SU-DHL-6 (cell line): ENCODE data around the gene ZNHIT3.

Source experiments
- EZH2phosphoT487 ChIP-seq: fragments of 200-600 bp; sonication (generic), shearing (Covaris generic); conservative IDR thresholded peaks from 2 replicates; pipeline ENCODE4 v1.6.1; 2018; ENCODE audit warnings: mild to moderate bottlenecking, antibody characterized with exemption, low read length, moderate library complexity, mixed read lengths
- TF ChIP-seq, protein P1 (sequence below): fragments of 200-600 bp; sonication (generic); IDR thresholded peaks from one replicate; pipeline ENCODE4 v1.5.1; 2017; ENCODE audit warnings: antibody characterized with exemption, mild to moderate bottlenecking, low read length, moderate library complexity; ENCODE audit not compliant: insufficient read depth, poor library complexity, severe bottlenecking

DNA sequence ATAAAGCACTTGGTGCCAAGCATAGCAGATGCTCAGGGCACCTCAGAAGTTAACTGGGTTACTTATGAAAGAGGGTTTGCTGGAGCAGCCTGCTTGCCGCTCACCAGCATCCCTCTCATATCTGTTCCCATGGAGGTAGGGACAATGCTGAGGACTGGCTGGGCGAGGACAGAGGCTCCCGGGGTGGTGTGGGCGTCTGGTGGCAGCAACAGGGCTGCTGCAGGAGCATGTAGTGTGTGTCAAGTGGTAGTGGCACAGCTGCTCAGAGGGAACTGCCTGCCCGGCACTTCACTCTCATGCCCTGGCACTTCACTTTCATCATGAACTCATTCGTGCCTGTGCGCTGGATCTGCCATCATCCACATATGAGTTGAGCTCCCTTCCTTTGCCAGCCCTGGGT lies 26.9 kb upstream of the ZNHIT3 start:
- TF ChIP-seq, protein P1, sequence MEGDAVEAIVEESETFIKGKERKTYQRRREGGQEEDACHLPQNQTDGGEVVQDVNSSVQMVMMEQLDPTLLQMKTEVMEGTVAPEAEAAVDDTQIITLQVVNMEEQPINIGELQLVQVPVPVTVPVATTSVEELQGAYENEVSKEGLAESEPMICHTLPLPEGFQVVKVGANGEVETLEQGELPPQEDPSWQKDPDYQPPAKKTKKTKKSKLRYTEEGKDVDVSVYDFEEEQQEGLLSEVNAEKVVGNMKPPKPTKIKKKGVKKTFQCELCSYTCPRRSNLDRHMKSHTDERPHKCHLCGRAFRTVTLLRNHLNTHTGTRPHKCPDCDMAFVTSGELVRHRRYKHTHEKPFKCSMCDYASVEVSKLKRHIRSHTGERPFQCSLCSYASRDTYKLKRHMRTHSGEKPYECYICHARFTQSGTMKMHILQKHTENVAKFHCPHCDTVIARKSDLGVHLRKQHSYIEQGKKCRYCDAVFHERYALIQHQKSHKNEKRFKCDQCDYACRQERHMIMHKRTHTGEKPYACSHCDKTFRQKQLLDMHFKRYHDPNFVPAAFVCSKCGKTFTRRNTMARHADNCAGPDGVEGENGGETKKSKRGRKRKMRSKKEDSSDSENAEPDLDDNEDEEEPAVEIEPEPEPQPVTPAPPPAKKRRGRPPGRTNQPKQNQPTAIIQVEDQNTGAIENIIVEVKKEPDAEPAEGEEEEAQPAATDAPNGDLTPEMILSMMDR = no peak
- no peak for TF ChIP-seq EZH2phosphoT487
